H9 (cell line): Measurements from ENCODE around the gene ARHGEF6. TPM values are rescaled to one million over a fixed set of nuclear protein-coding genes. Genes with fewer than 3 reads are reported as not detected.

Experiments used
- DNase-seq: peaks from one replicate; pipeline ENCODE4 v3.0.0-alpha.2; 2017
- H2AFZ ChIP-seq: one replicate; pipeline ENCODE4 v1.6.1; 2013; ENCODE audit warnings: mild to moderate bottlenecking, low read length, control low read depth, moderate library complexity
- H2AK5ac ChIP-seq: 2 replicates; pipeline ENCODE4 v1.6.1; 2013; ENCODE audit warnings: low read length, control low read depth, mixed read lengths; ENCODE audit not compliant: insufficient read length
- H2BK120ac ChIP-seq: one replicate; pipeline ENCODE4 v1.6.1; 2013; ENCODE audit warnings: low read depth, mild to moderate bottlenecking, low read length, control low read depth, inconsistent platforms; ENCODE audit not compliant: poor library complexity, severe bottlenecking
- H2BK12ac ChIP-seq: 2 replicates; pipeline ENCODE4 v1.6.1; 2013; ENCODE audit warnings: low read length, control low read depth, mixed read lengths, low read depth; ENCODE audit not compliant: insufficient read length
- H2BK15ac ChIP-seq: 2 replicates; pipeline ENCODE4 v1.6.1; 2013; ENCODE audit warnings: low read depth, low read length, control low read depth
- H2BK20ac ChIP-seq: one replicate; pipeline ENCODE4 v1.6.1; 2013; ENCODE audit warnings: low read depth, mild to moderate bottlenecking, low read length, control low read depth, inconsistent platforms; ENCODE audit not compliant: poor library complexity, severe bottlenecking
- H2BK5ac ChIP-seq: 2 replicates; pipeline ENCODE4 v1.6.1; 2013; ENCODE audit warnings: low read length, control low read depth, mixed read lengths; ENCODE audit not compliant: insufficient read length
- H3K14ac ChIP-seq: 2 replicates; pipeline ENCODE4 v1.6.1; 2013; ENCODE audit warnings: low read length, control low read depth; ENCODE audit not compliant: insufficient read depth
- H3K18ac ChIP-seq: 2 replicates; pipeline ENCODE4 v1.6.1; 2013; ENCODE audit warnings: low read depth, mild to moderate bottlenecking, mixed read lengths, low read length, control low read depth; ENCODE audit not compliant: insufficient read length
- H3K23ac ChIP-seq: 2 replicates; pipeline ENCODE4 v1.6.1; 2013; ENCODE audit warnings: low read length, control low read depth, mixed read lengths, low read depth; ENCODE audit not compliant: insufficient read length
- H3K23me2 ChIP-seq: 2 replicates; pipeline ENCODE4 v1.6.1; 2013; ENCODE audit warnings: low read depth, mild to moderate bottlenecking, mixed read lengths, low read length, control low read depth; ENCODE audit not compliant: insufficient read length, poor library complexity, severe bottlenecking
- H3K27ac ChIP-seq: 2 replicates; pipeline ENCODE4 v1.5.1; 2013; ENCODE audit warnings: low read length, control low read depth, mixed read lengths, low read depth; ENCODE audit not compliant: insufficient read length
- H3K27me3 ChIP-seq: 2 replicates; pipeline ENCODE4 v1.6.1; 2013; ENCODE audit warnings: low read length, control low read depth, inconsistent platforms; ENCODE audit not compliant: insufficient read depth
- H3K4ac ChIP-seq: 2 replicates; pipeline ENCODE4 v1.6.1; 2013; ENCODE audit warnings: low read depth, mild to moderate bottlenecking, control low read depth, inconsistent platforms, low read length, moderate library complexity
- H3K4me1 ChIP-seq: 2 replicates; pipeline ENCODE4 v1.6.1; 2013; ENCODE audit warnings: low read length, control low read depth, inconsistent platforms; ENCODE audit not compliant: insufficient read depth
- H3K4me2 ChIP-seq: 2 replicates; pipeline ENCODE4 v1.6.1; 2013; ENCODE audit warnings: low read length, control low read depth, mixed read lengths; ENCODE audit not compliant: insufficient read length, insufficient read depth
- H3K56ac ChIP-seq: 2 replicates; pipeline ENCODE4 v1.6.1; 2013; ENCODE audit warnings: low read depth, mild to moderate bottlenecking, mixed read lengths, low read length, control low read depth; ENCODE audit not compliant: insufficient read length
- H3K79me1 ChIP-seq: 2 replicates; pipeline ENCODE4 v1.6.1; 2013; ENCODE audit warnings: low read depth, mild to moderate bottlenecking, moderate library complexity, low read length, control low read depth, inconsistent platforms; ENCODE audit not compliant: insufficient read depth, poor library complexity, severe bottlenecking
- H3K79me2 ChIP-seq: 2 replicates; pipeline ENCODE4 v1.6.1; 2013; ENCODE audit warnings: low read length, control low read depth, inconsistent platforms; ENCODE audit not compliant: insufficient read depth
- H3K9ac ChIP-seq: 2 replicates; pipeline ENCODE4 v1.6.1; 2013; ENCODE audit warnings: low read length, control low read depth, mixed read lengths; ENCODE audit not compliant: insufficient read length; ENCODE audit errors: extremely low read depth
- H3K9me3 ChIP-seq: one replicate; pipeline ENCODE4 v1.6.1; 2013; ENCODE audit warnings: low read depth, low read length, inconsistent platforms; ENCODE audit not compliant: control insufficient read depth
- H3T11ph ChIP-seq: one replicate; pipeline ENCODE4 v1.6.1; 2013; ENCODE audit warnings: mild to moderate bottlenecking, low read length, control low read depth, inconsistent platforms
- H4K20me1 ChIP-seq: one replicate; pipeline ENCODE4 v1.6.1; 2013; ENCODE audit not compliant: control insufficient read depth, insufficient read length, insufficient read depth
- H4K5ac ChIP-seq: 2 replicates; pipeline ENCODE4 v1.6.1; 2013; ENCODE audit warnings: low read depth, mild to moderate bottlenecking, mixed read lengths, low read length, control low read depth; ENCODE audit not compliant: insufficient read length
- H4K8ac ChIP-seq: replicated peaks from 2 replicates; pipeline ENCODE4 v1.6.1; 2013; ENCODE audit warnings: low read length, control low read depth, mixed read lengths, low read depth; ENCODE audit not compliant: insufficient read length
- H4K91ac ChIP-seq: 2 replicates; pipeline ENCODE4 v1.6.1; 2013; ENCODE audit warnings: low read depth, mild to moderate bottlenecking, moderate library complexity, mixed read lengths, low read length, control low read depth; ENCODE audit not compliant: insufficient read length
- H3K27ac Mint-ChIP-seq, 3 experiments: 2 replicates in 2 of 3; 3 replicates in 1 of 3; pipeline ENCODE4 v1.8.0; 2020 to 2021; ENCODE audit warnings: mixed read lengths in 3 of 3, mild to moderate bottlenecking in 1 of 3, moderate library complexity in 1 of 3
- H3K27me3 Mint-ChIP-seq: 2 replicates; pipeline ENCODE4 v1.8.0; 2021; ENCODE audit warnings: low read depth, mild to moderate bottlenecking, moderate library complexity, mixed read lengths
- H3K36me3 Mint-ChIP-seq, 3 experiments: 2 replicates in 2 of 3; 3 replicates in 1 of 3; pipeline ENCODE4 v1.8.0; 2020 to 2021; ENCODE audit warnings: low read depth in 3 of 3, mixed read lengths in 3 of 3; ENCODE audit not compliant: insufficient read depth in 1 of 3
- H3K4me1 Mint-ChIP-seq, 2 experiments: 2 replicates each; pipeline ENCODE4 v1.8.0; 2020; ENCODE audit warnings: mixed read lengths in 2 of 2
- H3K4me3 Mint-ChIP-seq, 2 experiments: 2 replicates in 1 of 2; 3 replicates in 1 of 2; pipeline ENCODE4 v1.8.0; 2020 to 2021; ENCODE audit warnings: mild to moderate bottlenecking in 2 of 2, mixed read lengths in 2 of 2, moderate library complexity in 1 of 2
- H3K9me3 Mint-ChIP-seq, 2 experiments: 2 replicates in 1 of 2; 3 replicates in 1 of 2; pipeline ENCODE4 v1.8.0; 2020; ENCODE audit warnings: mild to moderate bottlenecking in 2 of 2, mixed read lengths in 2 of 2, moderate library complexity in 1 of 2
- CTCF ChIP-seq: fragments of 200-600 bp; sonication (generic); conservative IDR thresholded peaks from 3 replicates; pipeline ENCODE4 v1.8.0; 2021; ENCODE audit warnings: antibody characterized with exemption, mild to moderate bottlenecking
- WGBS: extraction: QIAGEN DNeasy Blood & Tissue Kit; methylation state at CpG from one replicate; pipeline ENCODE4 v1.1.7; 2013; ENCODE audit warnings: missing lambda C conversion rate, low lambda C conversion rate, mixed read lengths; ENCODE audit not compliant: insufficient read length; ENCODE audit errors: extremely low coverage; 5-methylcytosine and 5-hydroxymethylcytosine counted together
- total RNA-seq: library from RNA; stranded (reverse); gene quantifications from 2 replicates; pipeline ENCODE4 v1.2.1, GENCODE V29; 2021

Gene ARHGEF6
- total RNA-seq, 1 experiment from 2014 or later, result 3.6 TPM

GRCh38 chrX:136687457-136687856 lies 93.3 kb downstream of the ARHGEF6 start:
- no peak overlapping the region for H2BK5ac ChIP-seq
- H3K4me2 ChIP-seq, result no peak overlapping the region
- no peak overlapping the region for H3T11ph ChIP-seq
- H4K5ac ChIP-seq, result no peak overlapping the region
- no peak for TF ChIP-seq CTCF
- peaks cover 19 to 32% of the 10 kb centered on the region in 2 experiments for H3K9me3 Mint-ChIP-seq
- peaks cover 3% of the 10 kb centered on the region; the same call in 1 of the 2 replicates for H3K4me1 ChIP-seq
- H3K36me3 Mint-ChIP-seq, result no peaks in the 10 kb centered on the region; a peak in 2 of 7 replicates
- H3K4me1 Mint-ChIP-seq, result peaks cover 16 to 19% of the 10 kb centered on the region in 2 experiments
- no peak overlapping the region for H3K4ac ChIP-seq
- no peak overlapping the region for H3K23ac ChIP-seq
- H2BK20ac ChIP-seq, result no peak overlapping the region
- H2AK5ac ChIP-seq, result no peak overlapping the region
- H3K56ac ChIP-seq, result no peak overlapping the region
- H3K27ac ChIP-seq, result no peak overlapping the region
- DNase-seq, result no peak
- H3K14ac ChIP-seq, result no peak overlapping the region
- peaks cover 52% of the 10 kb centered on the region for H3K9me3 ChIP-seq
- H3K27me3 Mint-ChIP-seq, result no peaks in the 10 kb centered on the region
- H3K23me2 ChIP-seq, result no peaks in the 10 kb centered on the region
- H2AFZ ChIP-seq, result no peak overlapping the region
- no peaks in the 10 kb centered on the region for H3K27me3 ChIP-seq
- H2BK12ac ChIP-seq, result no peak overlapping the region
- no peak overlapping the region for H2BK15ac ChIP-seq
- no peak overlapping the region for H3K27ac Mint-ChIP-seq
- no peak overlapping the region for H2BK120ac ChIP-seq
- no peak overlapping the region for H3K9ac ChIP-seq
- no peaks in the 10 kb centered on the region for H4K20me1 ChIP-seq
- no peaks in the 10 kb centered on the region for H3K79me2 ChIP-seq
- H4K91ac ChIP-seq, result no peak overlapping the region
- H3K4me3 Mint-ChIP-seq, result no peak overlapping the region
- no peaks in the 10 kb centered on the region for H3K79me1 ChIP-seq
- no CpG with 5 or more reads among the region's 1 CpG for WGBS
- H3K18ac ChIP-seq, result no peak overlapping the region
- no peak overlapping the region for H4K8ac ChIP-seq
